AG04449 (cell line): ENCODE measurements around the gene TANGO2.

Experiments used
- CTCF ChIA-PET: fragments of 350-600 bp; formaldehyde crosslinking; extraction: SDS; loops from one replicate; lab custom pipeline; 2021; ENCODE audit warnings: antibody characterized with exemption; lab: Yijun Ruan, JAX
- POLR2A ChIA-PET: fragments of 400-600, 350-600 bp; formaldehyde crosslinking; extraction: SDS; loops from one replicate; lab custom pipeline; 2020; ENCODE audit warnings: antibody characterized with exemption, inconsistent platforms; lab: Yijun Ruan, JAX
- DNase-seq: peaks from one replicate; pipeline ENCODE4 v3.0.0-alpha.2; 2010; ENCODE audit warnings: low read depth, low spot score
- H3K4me3 ChIP-seq: 2 replicates; pipeline ENCODE4 v1.5.1; 2011; ENCODE audit warnings: low read depth, mild to moderate bottlenecking, control low read depth, low read length
- CTCF ChIP-seq: IDR thresholded peaks from one replicate; pipeline ENCODE4 v1.5.1; 2011; ENCODE audit warnings: mild to moderate bottlenecking, moderate library complexity, low read length, control low read depth, inconsistent platforms; ENCODE audit not compliant: insufficient read depth; ENCODE audit errors: missing control alignments

TANGO2 gene

GRCh38 chr22:20033045-20033706, 12.3 kb downstream of the TANGO2 start:
- ChIA-PET CTCF (interaction anchor here (1.4 to 2.2 kb wide), 2 partner anchors 12 to 303 kb away, joined by 3 to 7 read pairs; partner anchors contain the start of gene TANGO2), POLR2A (no interaction called here)
- no peak for DNase-seq
- H3K4me3 ChIP-seq: no peak overlapping the region
- no peak for TF ChIP-seq CTCF

GRCh38 chr22:20034143-20034542, 13.2 kb downstream of the TANGO2 start:
- no peak for TF ChIP-seq CTCF
- H3K4me3 ChIP-seq: no peak overlapping the region
- ChIA-PET CTCF (interaction anchor here (1.4 to 2.2 kb wide), 2 partner anchors 13 to 304 kb away, joined by 3 to 7 read pairs; partner anchors contain the start of gene TANGO2), POLR2A (no interaction called here)
- DNase-seq: no peak

- TF ChIP-seq CTCF: no peak
- no peak for DNase-seq
- CTCF ChIA-PET: interaction anchor here (0.6 to 2.2 kb wide), 3 partner anchors 11 to 305 kb away, joined by 3 to 7 read pairs (median 5); no protein-coding TSS in a partner anchor
- H3K4me3 ChIP-seq: no peak overlapping the region
- POLR2A ChIA-PET: no interaction called here
Measured at GRCh38 chr22:20035375-20036083, 14.6 kb downstream of the TANGO2 start.

- ChIA-PET CTCF (interaction anchor here (0.6 kb wide), 1 partner anchor 218 kb away, joined by 5 read pairs; no protein-coding TSS in a partner anchor), POLR2A (no interaction called here)
- no peak for TF ChIP-seq CTCF
- DNase-seq: no peak
- no peak overlapping the region for H3K4me3 ChIP-seq
Measured at GRCh38 chr22:20036084-20036482, 15.2 kb downstream of the TANGO2 start.

GRCh38 chr22:20036535-20037392, 15.9 kb downstream of the TANGO2 start:
- TF ChIP-seq CTCF: no peak
- no peak overlapping the region for H3K4me3 ChIP-seq
- no peak for DNase-seq
- ChIA-PET POLR2A (no interaction called here), CTCF (no interaction called here)
